H9 (cell line): ENCODE measurements around the gene CACNG5. TPM values are rescaled to one million over a fixed set of nuclear protein-coding genes. Genes with fewer than 3 reads are reported as not detected.

Experiments
- DNase-seq: peaks from one replicate; pipeline ENCODE4 v3.0.0-alpha.2; 2017
- H2AFZ ChIP-seq: one replicate; pipeline ENCODE4 v1.6.1; 2013; ENCODE audit warnings: mild to moderate bottlenecking, low read length, control low read depth, moderate library complexity
- H2AK5ac ChIP-seq: 2 replicates; pipeline ENCODE4 v1.6.1; 2013; ENCODE audit warnings: low read length, control low read depth, mixed read lengths; ENCODE audit not compliant: insufficient read length
- H2BK120ac ChIP-seq: one replicate; pipeline ENCODE4 v1.6.1; 2013; ENCODE audit warnings: low read depth, mild to moderate bottlenecking, low read length, control low read depth, inconsistent platforms; ENCODE audit not compliant: poor library complexity, severe bottlenecking
- H2BK12ac ChIP-seq: 2 replicates; pipeline ENCODE4 v1.6.1; 2013; ENCODE audit warnings: low read length, control low read depth, mixed read lengths, low read depth; ENCODE audit not compliant: insufficient read length
- H2BK15ac ChIP-seq: 2 replicates; pipeline ENCODE4 v1.6.1; 2013; ENCODE audit warnings: low read depth, low read length, control low read depth
- H2BK20ac ChIP-seq: one replicate; pipeline ENCODE4 v1.6.1; 2013; ENCODE audit warnings: low read depth, mild to moderate bottlenecking, low read length, control low read depth, inconsistent platforms; ENCODE audit not compliant: poor library complexity, severe bottlenecking
- H2BK5ac ChIP-seq: 2 replicates; pipeline ENCODE4 v1.6.1; 2013; ENCODE audit warnings: low read length, control low read depth, mixed read lengths; ENCODE audit not compliant: insufficient read length
- H3K14ac ChIP-seq: 2 replicates; pipeline ENCODE4 v1.6.1; 2013; ENCODE audit warnings: low read length, control low read depth; ENCODE audit not compliant: insufficient read depth
- H3K18ac ChIP-seq: 2 replicates; pipeline ENCODE4 v1.6.1; 2013; ENCODE audit warnings: low read depth, mild to moderate bottlenecking, mixed read lengths, low read length, control low read depth; ENCODE audit not compliant: insufficient read length
- H3K23ac ChIP-seq: 2 replicates; pipeline ENCODE4 v1.6.1; 2013; ENCODE audit warnings: low read length, control low read depth, mixed read lengths, low read depth; ENCODE audit not compliant: insufficient read length
- H3K23me2 ChIP-seq: 2 replicates; pipeline ENCODE4 v1.6.1; 2013; ENCODE audit warnings: low read depth, mild to moderate bottlenecking, mixed read lengths, low read length, control low read depth; ENCODE audit not compliant: insufficient read length, poor library complexity, severe bottlenecking
- H3K27ac ChIP-seq: 2 replicates; pipeline ENCODE4 v1.5.1; 2013; ENCODE audit warnings: low read length, control low read depth, mixed read lengths, low read depth; ENCODE audit not compliant: insufficient read length
- H3K27me3 ChIP-seq: 2 replicates; pipeline ENCODE4 v1.6.1; 2013; ENCODE audit warnings: low read length, control low read depth, inconsistent platforms; ENCODE audit not compliant: insufficient read depth
- H3K4ac ChIP-seq: 2 replicates; pipeline ENCODE4 v1.6.1; 2013; ENCODE audit warnings: low read depth, mild to moderate bottlenecking, control low read depth, inconsistent platforms, low read length, moderate library complexity
- H3K4me1 ChIP-seq: 2 replicates; pipeline ENCODE4 v1.6.1; 2013; ENCODE audit warnings: low read length, control low read depth, inconsistent platforms; ENCODE audit not compliant: insufficient read depth
- H3K4me2 ChIP-seq: 2 replicates; pipeline ENCODE4 v1.6.1; 2013; ENCODE audit warnings: low read length, control low read depth, mixed read lengths; ENCODE audit not compliant: insufficient read length, insufficient read depth
- H3K56ac ChIP-seq: 2 replicates; pipeline ENCODE4 v1.6.1; 2013; ENCODE audit warnings: low read depth, mild to moderate bottlenecking, mixed read lengths, low read length, control low read depth; ENCODE audit not compliant: insufficient read length
- H3K79me1 ChIP-seq: 2 replicates; pipeline ENCODE4 v1.6.1; 2013; ENCODE audit warnings: low read depth, mild to moderate bottlenecking, moderate library complexity, low read length, control low read depth, inconsistent platforms; ENCODE audit not compliant: insufficient read depth, poor library complexity, severe bottlenecking
- H3K79me2 ChIP-seq: 2 replicates; pipeline ENCODE4 v1.6.1; 2013; ENCODE audit warnings: low read length, control low read depth, inconsistent platforms; ENCODE audit not compliant: insufficient read depth
- H3K9ac ChIP-seq: 2 replicates; pipeline ENCODE4 v1.6.1; 2013; ENCODE audit warnings: low read length, control low read depth, mixed read lengths; ENCODE audit not compliant: insufficient read length; ENCODE audit errors: extremely low read depth
- H3K9me3 ChIP-seq: one replicate; pipeline ENCODE4 v1.6.1; 2013; ENCODE audit warnings: low read depth, low read length, inconsistent platforms; ENCODE audit not compliant: control insufficient read depth
- H3T11ph ChIP-seq: one replicate; pipeline ENCODE4 v1.6.1; 2013; ENCODE audit warnings: mild to moderate bottlenecking, low read length, control low read depth, inconsistent platforms
- H4K20me1 ChIP-seq: one replicate; pipeline ENCODE4 v1.6.1; 2013; ENCODE audit not compliant: control insufficient read depth, insufficient read length, insufficient read depth
- H4K5ac ChIP-seq: 2 replicates; pipeline ENCODE4 v1.6.1; 2013; ENCODE audit warnings: low read depth, mild to moderate bottlenecking, mixed read lengths, low read length, control low read depth; ENCODE audit not compliant: insufficient read length
- H4K8ac ChIP-seq: replicated peaks from 2 replicates; pipeline ENCODE4 v1.6.1; 2013; ENCODE audit warnings: low read length, control low read depth, mixed read lengths, low read depth; ENCODE audit not compliant: insufficient read length
- H4K91ac ChIP-seq: 2 replicates; pipeline ENCODE4 v1.6.1; 2013; ENCODE audit warnings: low read depth, mild to moderate bottlenecking, moderate library complexity, mixed read lengths, low read length, control low read depth; ENCODE audit not compliant: insufficient read length
- H3K27ac Mint-ChIP-seq, 3 experiments: 2 replicates in 2 of 3; 3 replicates in 1 of 3; pipeline ENCODE4 v1.8.0; 2020 to 2021; ENCODE audit warnings: mixed read lengths in 3 of 3, mild to moderate bottlenecking in 1 of 3, moderate library complexity in 1 of 3
- H3K27me3 Mint-ChIP-seq: 2 replicates; pipeline ENCODE4 v1.8.0; 2021; ENCODE audit warnings: low read depth, mild to moderate bottlenecking, moderate library complexity, mixed read lengths
- H3K36me3 Mint-ChIP-seq, 3 experiments: 2 replicates in 2 of 3; 3 replicates in 1 of 3; pipeline ENCODE4 v1.8.0; 2020 to 2021; ENCODE audit warnings: low read depth in 3 of 3, mixed read lengths in 3 of 3; ENCODE audit not compliant: insufficient read depth in 1 of 3
- H3K4me1 Mint-ChIP-seq, 2 experiments: 2 replicates each; pipeline ENCODE4 v1.8.0; 2020; ENCODE audit warnings: mixed read lengths in 2 of 2
- H3K4me3 Mint-ChIP-seq, 2 experiments: 2 replicates in 1 of 2; 3 replicates in 1 of 2; pipeline ENCODE4 v1.8.0; 2020 to 2021; ENCODE audit warnings: mild to moderate bottlenecking in 2 of 2, mixed read lengths in 2 of 2, moderate library complexity in 1 of 2
- H3K9me3 Mint-ChIP-seq, 2 experiments: 2 replicates in 1 of 2; 3 replicates in 1 of 2; pipeline ENCODE4 v1.8.0; 2020; ENCODE audit warnings: mild to moderate bottlenecking in 2 of 2, mixed read lengths in 2 of 2, moderate library complexity in 1 of 2
- WGBS: extraction: QIAGEN DNeasy Blood & Tissue Kit; methylation state at CpG from one replicate; pipeline ENCODE4 v1.1.7; 2013; ENCODE audit warnings: missing lambda C conversion rate, low lambda C conversion rate, mixed read lengths; ENCODE audit not compliant: insufficient read length; ENCODE audit errors: extremely low coverage; 5-methylcytosine and 5-hydroxymethylcytosine counted together
- total RNA-seq: library from RNA; stranded (reverse); gene quantifications from 2 replicates; pipeline ENCODE4 v1.2.1, GENCODE V29; 2021
- TF ChIP-seq, protein P1 (sequence below): fragments of 200-600 bp; sonication (generic); conservative IDR thresholded peaks from 3 replicates; pipeline ENCODE4 v1.8.0; 2021; ENCODE audit warnings: antibody characterized with exemption, mild to moderate bottlenecking

The CACNG5 gene
- total RNA-seq, 1 experiment from 2014 or later, result 1.6 TPM

DNA sequence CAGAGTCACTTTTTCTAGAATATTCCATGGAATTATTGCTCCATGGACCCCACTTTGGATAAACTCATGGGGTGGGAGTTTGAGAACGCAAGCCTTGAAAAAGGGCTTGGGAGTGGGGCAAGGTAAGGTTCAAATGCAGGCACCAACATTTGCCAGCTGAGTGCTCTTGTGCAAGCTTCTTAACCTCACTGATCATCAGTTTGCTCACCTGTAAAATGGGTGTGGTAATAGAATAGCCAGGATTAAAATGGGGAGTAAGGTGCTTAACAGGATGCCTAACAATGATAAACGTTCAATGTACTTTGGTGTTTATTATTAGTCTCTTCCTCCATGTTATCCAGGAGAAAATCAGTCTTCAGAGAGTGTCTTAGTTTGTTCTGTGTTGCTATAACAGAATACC is 39.0 kb downstream of the CACNG5 start:
- Histone ChIP-seq H4K8ac (no peak overlapping the region), H3K9me3 (no peaks in the 10 kb centered on the region), H4K5ac (no peak overlapping the region), H2AFZ (no peak overlapping the region), H3K4me2 (no peak overlapping the region), H3T11ph (no peak overlapping the region), H3K18ac (no peak overlapping the region), H2BK15ac (no peak overlapping the region), H3K56ac (no peak overlapping the region), H3K79me1 (no peaks in the 10 kb centered on the region), H3K14ac (no peak overlapping the region), H2BK5ac (no peak overlapping the region), H2BK120ac (no peak overlapping the region), H2BK12ac (no peak overlapping the region), H3K27ac (no peak overlapping the region), H4K91ac (no peak overlapping the region), H3K27me3 (no peaks in the 10 kb centered on the region), H2BK20ac (no peak overlapping the region), H3K4me1 (no peaks in the 10 kb centered on the region), H4K20me1 (no peaks in the 10 kb centered on the region), H3K23me2 (no peaks in the 10 kb centered on the region), H3K23ac (no peak overlapping the region), H3K4ac (no peak overlapping the region), H2AK5ac (no peak overlapping the region), H3K79me2 (no peaks in the 10 kb centered on the region), H3K9ac (no peak overlapping the region)
- Mint-ChIP-seq H3K36me3 (peaks cover 4 to 13% (median 7%) of the 10 kb centered on the region in 3 experiments), H3K27me3 (peaks cover 9% of the 10 kb centered on the region), H3K27ac (no peak overlapping the region), H3K4me1 (0 out of 4 replicates have a peak, but pooled peaks cover 0 to 3% of the 10 kb centered on the region in 2 experiments), H3K4me3 (no peak overlapping the region), H3K9me3 (peaks cover 11 to 16% of the 10 kb centered on the region in 2 experiments)
- DNase-seq, result no peak
- no CpG with 5 or more reads among the region's 2 CpGs for WGBS
- TF ChIP-seq, protein P1, sequence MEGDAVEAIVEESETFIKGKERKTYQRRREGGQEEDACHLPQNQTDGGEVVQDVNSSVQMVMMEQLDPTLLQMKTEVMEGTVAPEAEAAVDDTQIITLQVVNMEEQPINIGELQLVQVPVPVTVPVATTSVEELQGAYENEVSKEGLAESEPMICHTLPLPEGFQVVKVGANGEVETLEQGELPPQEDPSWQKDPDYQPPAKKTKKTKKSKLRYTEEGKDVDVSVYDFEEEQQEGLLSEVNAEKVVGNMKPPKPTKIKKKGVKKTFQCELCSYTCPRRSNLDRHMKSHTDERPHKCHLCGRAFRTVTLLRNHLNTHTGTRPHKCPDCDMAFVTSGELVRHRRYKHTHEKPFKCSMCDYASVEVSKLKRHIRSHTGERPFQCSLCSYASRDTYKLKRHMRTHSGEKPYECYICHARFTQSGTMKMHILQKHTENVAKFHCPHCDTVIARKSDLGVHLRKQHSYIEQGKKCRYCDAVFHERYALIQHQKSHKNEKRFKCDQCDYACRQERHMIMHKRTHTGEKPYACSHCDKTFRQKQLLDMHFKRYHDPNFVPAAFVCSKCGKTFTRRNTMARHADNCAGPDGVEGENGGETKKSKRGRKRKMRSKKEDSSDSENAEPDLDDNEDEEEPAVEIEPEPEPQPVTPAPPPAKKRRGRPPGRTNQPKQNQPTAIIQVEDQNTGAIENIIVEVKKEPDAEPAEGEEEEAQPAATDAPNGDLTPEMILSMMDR, result no peak
